ENCODE data around the gene LCE1A. TPM values are rescaled to one million over a fixed set of nuclear protein-coding genes. Genes with fewer than 3 reads are reported as not detected.

The LCE1A gene
- total RNA-seq, 1 experiment from 2014 or later: not detected

- Histone ChIP-seq H3K4me3 (no peak overlapping the region), H3K4me2 (no peak overlapping the region), H3K4me1 (replicated peaks; ENCODE audit: insufficient read depth) (peaks cover 9% of the 10 kb centered on the region; the same call in 1 of the 2 replicates), H3K36me3 (ENCODE audit: low read depth) (no peaks in the 10 kb centered on the region), H3K27ac (no peak overlapping the region), H4K20me1 (ENCODE audit: insufficient read depth) (no peaks in the 10 kb centered on the region), H3K9me2 (ENCODE audit: insufficient read depth) (no peaks in the 10 kb centered on the region), H3K79me2 (ENCODE audit: low read depth) (no peaks in the 10 kb centered on the region), H2AFZ (no peak overlapping the region), H3F3A (ENCODE audit: insufficient read depth, low read depth) (no peaks in the 10 kb centered on the region), H3K27me3 (ENCODE audit: insufficient read depth, low read depth) (no peaks in the 10 kb centered on the region), H3K9me3 (ENCODE audit: insufficient read depth, low read depth) (no peaks in the 10 kb centered on the region)
- no peak for DNase-seq
- BruUV-seq (replicated peaks): no TSS peak
- TF ChIP-seq CTCF (conservative IDR thresholded peaks at IDR 0.05) (no peak), EZH2 (IDR thresholded peaks at IDR 0.05; ENCODE audit: low read depth) (no peak)
- ChIA-PET POLR2A (ENCODE audit: unreplicated experiment) (no interaction called here), CTCF (no interaction called here)
- intact Hi-C loops (cut with micrococcal nuclease; ENCODE audit: unreplicated experiment): loop anchor here (5.0 kb wide), 1 partner anchor 34 kb away; the partner anchor contains the start of gene IVL
These were observed 46.2 kb downstream of the LCE1A start for GRCh38 chr1:152873495-152873894.

DNA sequence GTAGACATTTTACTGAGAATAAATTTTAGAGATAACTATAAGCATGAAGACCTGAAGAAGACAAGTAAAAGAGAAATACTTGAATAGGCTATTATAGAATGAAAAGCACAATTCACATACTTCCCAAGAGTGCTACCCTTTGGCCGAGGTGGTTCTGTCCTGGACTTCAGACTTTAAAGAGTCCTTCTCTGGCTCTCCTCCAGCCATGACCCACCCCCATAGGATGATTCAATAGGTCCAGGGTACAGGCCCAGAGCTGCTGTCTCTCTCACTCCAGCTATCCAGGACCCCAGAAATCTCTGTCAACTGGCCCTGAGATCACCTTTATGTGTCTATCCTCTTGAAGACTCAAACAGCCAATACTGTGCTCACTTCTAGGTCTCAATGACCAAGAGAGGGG, 49.6 kb downstream of the LCE1A start:
- ChIA-PET CTCF (no interaction called here), POLR2A (ENCODE audit: unreplicated experiment) (no interaction called here)
- peaks cover 9% of the 10 kb centered on the region; the same call in 1 of the 2 replicates for H3K4me1 ChIP-seq (replicated peaks; ENCODE audit: insufficient read depth)
- no TSS peak for BruUV-seq (replicated peaks)
- no peak overlapping the region for H3K27ac ChIP-seq
- H3K27me3 ChIP-seq (ENCODE audit: insufficient read depth, low read depth): no peaks in the 10 kb centered on the region
- H3K9me3 ChIP-seq (ENCODE audit: insufficient read depth, low read depth): no peaks in the 10 kb centered on the region
- TF ChIP-seq EZH2 (IDR thresholded peaks at IDR 0.05; ENCODE audit: low read depth) (no peak), CTCF (conservative IDR thresholded peaks at IDR 0.05) (no peak)
- no peaks in the 10 kb centered on the region for H4K20me1 ChIP-seq (ENCODE audit: insufficient read depth)
- H2AFZ ChIP-seq: no peak overlapping the region
- no peaks in the 10 kb centered on the region for H3K9me2 ChIP-seq (ENCODE audit: insufficient read depth)
- H3F3A ChIP-seq (ENCODE audit: insufficient read depth, low read depth): no peaks in the 10 kb centered on the region
- H3K79me2 ChIP-seq (ENCODE audit: low read depth): no peaks in the 10 kb centered on the region
- no peaks in the 10 kb centered on the region for H3K36me3 ChIP-seq (ENCODE audit: low read depth)
- no peak overlapping the region for H3K4me2 ChIP-seq
- intact Hi-C loops (cut with micrococcal nuclease; ENCODE audit: unreplicated experiment): no loop called here
- no peak overlapping the region for H3K4me3 ChIP-seq
- DNase-seq: no peak

Other genes with a start within 250 kb of the LCE1A start
- not detected in 2 replicates for gene LCE3D, start 247.0 kb upstream of the LCE1A start, total RNA-seq (2021)
- not detected in 2 replicates for gene LCE3C, start 227.2 kb upstream of the LCE1A start, total RNA-seq (2021)
- not detected in 2 replicates for gene LCE3B, start 213.7 kb upstream of the LCE1A start, total RNA-seq (2021)
- gene LCE3A, start 204.4 kb upstream of the LCE1A start, total RNA-seq (2021): not detected in 2 replicates
- gene LCE2D, start 164.1 kb upstream of the LCE1A start, total RNA-seq (2021): not detected in 2 replicates
- gene LCE2C, start 152.2 kb upstream of the LCE1A start, total RNA-seq (2021): not detected in 2 replicates
- gene LCE2B, start 141.3 kb upstream of the LCE1A start, total RNA-seq (2021): not detected in 2 replicates
- gene LCE2A, start 129.1 kb upstream of the LCE1A start, total RNA-seq (2021): not detected in 2 replicates
- not detected in 2 replicates for gene LCE4A, start 119.3 kb upstream of the LCE1A start, total RNA-seq (2021)
- not detected in 2 replicates for gene KPRP, start 69.4 kb upstream of the LCE1A start, total RNA-seq (2021)
- gene LCE1F, start 52.3 kb upstream of the LCE1A start, total RNA-seq (2021): not detected in 2 replicates
- gene LCE1E, start 41.2 kb upstream of the LCE1A start, total RNA-seq (2021): not detected in 2 replicates
- gene LCE1D, start 30.8 kb upstream of the LCE1A start, total RNA-seq (2021): not detected in 2 replicates
- gene LCE1C, start 20.8 kb upstream of the LCE1A start, total RNA-seq (2021): not detected in 2 replicates
- gene LCE1B, start 15.5 kb upstream of the LCE1A start, total RNA-seq (2021): not detected in 2 replicates
- gene LCE6A, start 15.4 kb downstream of the LCE1A start, total RNA-seq (2021): not detected in 2 replicates
- gene LCE7A, start 32.5 kb downstream of the LCE1A start, total RNA-seq (2021): not detected in 2 replicates
- gene SMCP, start 50.8 kb downstream of the LCE1A start, total RNA-seq (2021): not detected in 2 replicates
- not detected in 2 replicates for gene IVL, start 81.1 kb downstream of the LCE1A start, total RNA-seq (2021)
- gene SPRR5, start 119.7 kb downstream of the LCE1A start, total RNA-seq (2021): not detected in 2 replicates
- not detected in 2 replicates for gene SPRR4, start 143.2 kb downstream of the LCE1A start, total RNA-seq (2021)
- gene SPRR1A, start 156.6 kb downstream of the LCE1A start, total RNA-seq (2021): not detected in 2 replicates
- gene SPRR3, start 174.3 kb downstream of the LCE1A start, total RNA-seq (2021): 0.57 TPM in 1 of 2 replicates, not detected in the other
- not detected in 2 replicates for gene SPRR1B, start 203.7 kb downstream of the LCE1A start, total RNA-seq (2021)
- gene SPRR2D, start 213.6 kb downstream of the LCE1A start, total RNA-seq (2021): not detected in 2 replicates
- not detected in 2 replicates for gene SPRR2A, start 230.0 kb downstream of the LCE1A start, total RNA-seq (2021)
- not detected in 2 replicates for gene SPRR2B, start 244.1 kb downstream of the LCE1A start, total RNA-seq (2021)